Right lobe of liver (tissue), 4 donors: ENCODE results near the gene GPC6.

ENCODE experiments used
- POLR2A ChIP-seq: fragments of 450-650 bp; IDR thresholded peaks from one replicate; pipeline ENCODE4 v1.6.1; 2017; ENCODE audit warnings: antibody characterized with exemption, mild to moderate bottlenecking
- TF ChIP-seq, protein P1 (sequence below), 4 donors: fragments of 200-600 bp in 3 of 4; fragments of 450-650 bp in 1 of 4; IDR thresholded peaks; one replicate each; pipeline versions ENCODE4 v1.5.1 to v1.8.0; 2016 to 2022; ENCODE audit warnings: antibody characterized with exemption in 4 of 4, mild to moderate bottlenecking in 2 of 4
- donor health status: DM: no; HTN: no; CAD: no.
- donor health status: DM: no; HTN: no; CAD: no.
- donor health status: DM: no; HTN: yes; CAD: no.

DNA sequence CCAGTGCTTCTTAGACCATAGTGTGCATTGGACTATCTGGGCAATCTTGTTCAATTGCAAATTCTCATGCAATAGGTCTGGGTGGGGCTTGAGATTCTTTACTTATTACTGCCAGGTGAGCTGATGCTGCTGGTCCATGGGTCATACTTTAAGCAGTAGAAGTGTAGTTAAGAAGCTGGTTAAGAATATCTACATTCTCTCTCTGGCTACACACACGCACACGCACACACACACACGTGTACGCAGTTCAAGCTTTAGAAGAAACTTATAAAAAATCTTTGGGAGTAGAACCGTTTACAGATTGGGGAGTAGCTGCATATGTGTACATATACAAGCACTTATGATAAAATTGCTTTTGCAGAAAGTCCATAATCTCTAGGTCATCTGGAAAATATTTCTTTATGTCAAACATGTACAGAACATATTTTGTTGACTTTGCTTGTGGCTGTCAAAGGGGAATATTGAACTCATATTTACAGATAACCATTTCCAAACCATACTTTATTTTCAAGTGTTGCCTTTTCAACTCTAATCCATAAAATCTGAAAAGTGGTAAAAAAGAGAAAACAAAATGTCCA is 99.7 kb downstream of the GPC6 start:
- TF ChIP-seq, protein P1, sequence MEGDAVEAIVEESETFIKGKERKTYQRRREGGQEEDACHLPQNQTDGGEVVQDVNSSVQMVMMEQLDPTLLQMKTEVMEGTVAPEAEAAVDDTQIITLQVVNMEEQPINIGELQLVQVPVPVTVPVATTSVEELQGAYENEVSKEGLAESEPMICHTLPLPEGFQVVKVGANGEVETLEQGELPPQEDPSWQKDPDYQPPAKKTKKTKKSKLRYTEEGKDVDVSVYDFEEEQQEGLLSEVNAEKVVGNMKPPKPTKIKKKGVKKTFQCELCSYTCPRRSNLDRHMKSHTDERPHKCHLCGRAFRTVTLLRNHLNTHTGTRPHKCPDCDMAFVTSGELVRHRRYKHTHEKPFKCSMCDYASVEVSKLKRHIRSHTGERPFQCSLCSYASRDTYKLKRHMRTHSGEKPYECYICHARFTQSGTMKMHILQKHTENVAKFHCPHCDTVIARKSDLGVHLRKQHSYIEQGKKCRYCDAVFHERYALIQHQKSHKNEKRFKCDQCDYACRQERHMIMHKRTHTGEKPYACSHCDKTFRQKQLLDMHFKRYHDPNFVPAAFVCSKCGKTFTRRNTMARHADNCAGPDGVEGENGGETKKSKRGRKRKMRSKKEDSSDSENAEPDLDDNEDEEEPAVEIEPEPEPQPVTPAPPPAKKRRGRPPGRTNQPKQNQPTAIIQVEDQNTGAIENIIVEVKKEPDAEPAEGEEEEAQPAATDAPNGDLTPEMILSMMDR (IDR thresholded peaks at IDR 0.05), result no peak
- TF ChIP-seq POLR2A, result no peak
